BJ (cell line): Measurements from ENCODE around the gene TEKT1. TPM values are rescaled to one million over a fixed set of nuclear protein-coding genes. Genes with fewer than 3 reads are reported as not detected.
"Not testable (repeated sequence)": the region's sequence is repeated elsewhere in the genome, so short reads cannot be mapped to it uniquely, and the experiment has no call there.

Source experiments
- CTCF ChIA-PET: fragments of 350-600 bp; formaldehyde crosslinking; extraction: SDS; loops from one replicate; lab custom pipeline; 2021; ENCODE audit warnings: antibody characterized with exemption, inconsistent platforms; lab: Yijun Ruan, JAX
- POLR2A ChIA-PET: fragments of 300-600 bp; sonication (Branson Sonifier 250); formaldehyde crosslinking; extraction: SDS; loops from one replicate; lab custom pipeline; 2021; ENCODE audit warnings: antibody characterized with exemption; lab: Charles Lee
- DNase-seq: peaks from one replicate; pipeline ENCODE4 v3.0.0-alpha.2; 2011; ENCODE audit warnings: low read depth
- H3K27me3 ChIP-seq: 2 replicates; pipeline ENCODE4 v1.6.0; 2011; ENCODE audit warnings: low read length; ENCODE audit not compliant: control insufficient read depth, insufficient read depth
- H3K36me3 ChIP-seq: 2 replicates; pipeline ENCODE4 v1.5.1; 2011; ENCODE audit warnings: low read length; ENCODE audit not compliant: control insufficient read depth, insufficient read depth
- H3K4me3 ChIP-seq: 2 replicates; pipeline ENCODE4 v1.5.1; 2011; ENCODE audit warnings: low read depth, mild to moderate bottlenecking, control low read depth, low read length
- CTCF ChIP-seq: IDR thresholded peaks from 2 replicates; pipeline ENCODE4 v1.5.1; 2011; ENCODE audit warnings: low read depth, mild to moderate bottlenecking, control low read depth, inconsistent platforms, low read length, moderate library complexity; ENCODE audit not compliant: insufficient read depth
- polyA plus RNA-seq: library from polyadenylated mRNA; depleted of rRNA; stranded (reverse); fragments of >200 nt; gene quantifications from 2 replicates; pipeline ENCODE4 v1.2.3, GENCODE V29; 2011

Gene TEKT1
- polyA plus RNA-seq, 1 experiment, result not detected

- CTCF ChIA-PET, result interaction anchor here (1.2 to 1.3 kb wide), 3 partner anchors 10 to 113 kb away, joined by 3 to 4 read pairs (median 3); no protein-coding TSS in a partner anchor
- no peak overlapping the region for H3K4me3 ChIP-seq
- no peak for TF ChIP-seq CTCF
- DNase-seq, result no peak
- POLR2A ChIA-PET, result no interaction called here
- H3K27me3 ChIP-seq, result peaks cover 11% of the 10 kb centered on the region
- no peaks in the 10 kb centered on the region for H3K36me3 ChIP-seq
Measured at GRCh38 chr17:6779411-6779810, 52.1 kb downstream of the TEKT1 start.

- ChIA-PET CTCF (interaction anchor here (0.7 to 1.9 kb wide), 2 partner anchors 8 to 57 kb away, joined by 3 to 5 read pairs; no protein-coding TSS in a partner anchor), POLR2A (no interaction called here)
- no peak for TF ChIP-seq CTCF
- Histone ChIP-seq H3K27me3 (peaks cover 11% of the 10 kb centered on the region), H3K4me3 (0 out of 2 replicates have a peak within 1 kb of the TSS, but pooled peaks have one; percentile 4), H3K36me3 (peaks cover 4% of the 10 kb centered on the region)
- no peak for DNase-seq
Measured at GRCh38 chr17:6775871-6776405, 55.6 kb downstream of the TEKT1 start, which contains the start of gene FBXO39. FBXO39 (plus strand) TSS chr17:6776215; CDS start chr17:6779869, 3,654 bp downstream.

GRCh38 chr17:6774906-6775305, 56.6 kb downstream of the TEKT1 start:
- CTCF ChIA-PET, DNase-seq, H3K4me3 ChIP-seq, H3K36me3 ChIP-seq, POLR2A ChIA-PET: not testable (repeated sequence)
- H3K27me3 ChIP-seq, result peaks cover 11% of the 10 kb centered on the region

- H3K36me3 ChIP-seq, result peaks cover 9% of the 10 kb centered on the region
- ChIA-PET POLR2A (no interaction called here), CTCF (interaction anchor here (1.5 kb wide), 1 partner anchor 106 kb away, joined by 4 read pairs; no protein-coding TSS in a partner anchor)
- H3K27me3 ChIP-seq, result peaks cover 8% of the 10 kb centered on the region
- DNase-seq, result no peak
- H3K4me3 ChIP-seq, result no peak overlapping the region
- TF ChIP-seq CTCF, result no peak
Measured at GRCh38 chr17:6772016-6772415, 59.5 kb downstream of the TEKT1 start.

- TF ChIP-seq CTCF, result no peak
- H3K36me3 ChIP-seq, result peaks cover 16% of the 10 kb centered on the region
- H3K27me3 ChIP-seq, result no peaks in the 10 kb centered on the region
- POLR2A ChIA-PET, result interaction anchor here (0.6 kb wide), 2 partner anchors 11 to 255 kb away, joined by 3 to 4 read pairs; no protein-coding TSS in a partner anchor
- H3K4me3 ChIP-seq, result no peak overlapping the region
- DNase-seq, result no peak
- CTCF ChIA-PET, result interaction anchor here (1.2 kb wide), 1 partner anchor 9 kb away, joined by 5 read pairs; no protein-coding TSS in a partner anchor
Measured at GRCh38 chr17:6768447-6768846, 63.1 kb downstream of the TEKT1 start.
